H1 (cell line): ENCODE measurements around the gene KRT80. TPM values are rescaled to one million over a fixed set of nuclear protein-coding genes. Genes with fewer than 3 reads are reported as not detected.

ENCODE experiments used
- CHD1 ChIP-seq: IDR thresholded peaks from 2 replicates; pipeline ENCODE4 v1.6.1; 2012; ENCODE audit warnings: low read depth, low read length, improper control_type of control experiment
- CHD2 ChIP-seq: IDR thresholded peaks from 2 replicates; pipeline ENCODE4 v1.6.1; 2012; ENCODE audit warnings: low read length, improper control_type of control experiment
- CTBP2 ChIP-seq: IDR thresholded peaks from 2 replicates; pipeline ENCODE4 v1.7.0; 2011; ENCODE audit warnings: borderline replicate concordance, mild to moderate bottlenecking, moderate library complexity, mixed read lengths, low read length; ENCODE audit not compliant: insufficient read depth, insufficient read length
- HDAC2 ChIP-seq, 2 experiments: fragments of 300-600 bp in 1 of 2; sonication (generic) in 1 of 2; IDR thresholded peaks; 2 replicates each; pipeline ENCODE4 v1.6.1; 2011 to 2012; ENCODE audit warnings: low read depth in 2 of 2, low read length in 2 of 2, mild to moderate bottlenecking in 2 of 2, moderate library complexity in 2 of 2, borderline replicate concordance in 1 of 2, inconsistent platforms in 1 of 2
- KDM1A ChIP-seq: fragments of 200-600, 300-600 bp; sonication (generic); IDR thresholded peaks from 2 replicates; pipeline ENCODE4 v1.7.1; 2016; ENCODE audit warnings: mild to moderate bottlenecking, low read length, borderline replicate concordance
- MAFK ChIP-seq: IDR thresholded peaks from 2 replicates; pipeline ENCODE4 v1.6.1; 2012; ENCODE audit warnings: low read depth, mild to moderate bottlenecking, improper control_type of control experiment, low read length
- MAX ChIP-seq: IDR thresholded peaks from 2 replicates; pipeline ENCODE4 v1.6.1; 2012; ENCODE audit warnings: inconsistent platforms
- TEAD4 ChIP-seq: IDR thresholded peaks from 2 replicates; pipeline ENCODE4 v1.6.1; 2012; ENCODE audit warnings: low read depth, low read length, inconsistent platforms, mixed read lengths
- polyA plus RNA-seq, 7 experiments: library from polyadenylated mRNA; depleted of rRNA in 3 of 7; stranded (reverse) in 5 of 7; unstranded in 2 of 7; fragments of >200 nt in 5 of 7; fragments of 200-250 nt in 2 of 7; gene quantifications; 1 replicate in 5 of 7; 2 replicates in 1 of 7; 4 replicates in 1 of 7; pipeline versions ENCODE4 v1.2.1 to v1.2.3, GENCODE V29; 2011 to 2013; ENCODE audit warnings: missing spikeins in 2 of 7, mixed read lengths in 2 of 7
- total RNA-seq: library from RNA; stranded (reverse); fragmentation: NEBNext Ultra II Directional; extraction: Animal tissue kit (Norgen Biotek cat#: 25700); gene quantifications from 2 replicates; pipeline ENCODE4 v1.2.1, GENCODE V29; 2021

Gene KRT80
- total and polyA plus RNA-seq, 2 of the 8 experiments (the other 6 are each of a cell fraction or from before 2014, with no cell fraction given) = 0.05 TPM; not detected in 1

DNA sequence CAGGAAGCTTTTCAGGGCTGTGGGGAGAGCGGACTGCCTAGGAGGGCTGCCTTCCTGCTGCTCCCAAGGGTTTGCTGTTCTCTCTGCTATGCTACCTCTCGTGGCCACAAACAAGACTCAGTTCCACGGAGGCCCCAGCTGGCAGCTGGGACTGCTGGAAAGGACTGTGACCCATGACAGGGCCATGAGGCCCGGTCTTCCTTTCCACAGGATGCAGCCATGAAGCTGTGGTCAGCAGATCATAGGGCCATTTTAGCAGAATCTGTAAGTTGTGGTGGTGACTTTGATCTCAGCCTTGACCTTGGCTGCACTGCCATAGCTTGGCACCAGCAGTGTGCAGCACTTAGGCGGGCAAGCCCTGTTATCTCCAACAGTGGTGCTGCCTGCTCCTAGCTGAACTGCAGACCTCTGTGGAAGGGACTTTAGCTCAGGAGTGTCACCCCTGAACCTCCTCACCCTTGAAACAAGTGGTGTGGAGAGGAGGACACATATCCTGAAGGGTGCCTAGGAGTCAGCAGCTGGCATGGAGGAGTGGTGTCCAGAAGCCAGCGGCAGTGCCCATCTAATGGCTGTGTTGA is 12.3 kb downstream of the KRT80 start (continued):
- TF ChIP-seq MAX (no peak), HDAC2 (IDR thresholded peaks at IDR 0.05; ENCODE audit: borderline replicate concordance in 1 of 2, low read depth in 2 of 2, low read length in 2 of 2) (no peak), TEAD4 (no peak), CTBP2 (no peak), MAFK (no peak), KDM1A (no peak), CHD2 (no peak), CHD1 (no peak)
- TF ChIP-seq, all 59 proteins: peak for 0
